Measurements from ENCODE around the gene ANK2. TPM values are rescaled to one million over a fixed set of nuclear protein-coding genes. Genes with fewer than 3 reads are reported as not detected.

Gene ANK2
- polyA plus RNA-seq, 1 experiment = 1.3 TPM

DNA sequence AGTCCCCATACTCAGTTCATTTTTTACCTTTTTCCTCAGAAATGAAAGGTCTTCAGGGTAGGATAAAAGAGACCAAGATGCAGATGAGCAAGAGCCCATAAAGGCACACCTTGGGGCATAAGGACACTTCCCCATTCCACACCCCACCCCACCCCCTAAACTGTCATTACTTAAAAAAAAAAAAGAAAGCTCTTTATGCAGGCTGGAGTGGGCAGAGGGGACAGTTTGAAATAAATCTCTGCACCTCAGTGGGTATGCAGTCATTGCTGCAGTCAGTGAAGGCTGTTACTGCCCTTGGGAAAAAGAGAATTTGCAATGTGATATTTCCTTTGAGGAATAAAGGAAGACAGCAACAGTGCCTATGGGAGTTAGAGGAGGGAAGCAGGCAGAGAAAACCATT, 137.5 kb downstream of the ANK2 start:
- no peak overlapping the region for H3K27ac ChIP-seq (ENCODE audit: low read depth, low read length)
- no peak overlapping the region for H3K4me3 ChIP-seq (ENCODE audit: low read depth, low read length)
- H3K9me3 ChIP-seq (ENCODE audit: control insufficient read depth, insufficient read depth, low read length) = no peaks in the 10 kb centered on the region
- ChIA-PET CTCF (no interaction called here), POLR2A (no interaction called here)
- DNase-seq (ENCODE audit: low read depth, low spot score) = no peak
- H3K27me3 ChIP-seq (ENCODE audit: control insufficient read depth, insufficient read depth, low read length) = no peaks in the 10 kb centered on the region
- TF ChIP-seq, protein P1, sequence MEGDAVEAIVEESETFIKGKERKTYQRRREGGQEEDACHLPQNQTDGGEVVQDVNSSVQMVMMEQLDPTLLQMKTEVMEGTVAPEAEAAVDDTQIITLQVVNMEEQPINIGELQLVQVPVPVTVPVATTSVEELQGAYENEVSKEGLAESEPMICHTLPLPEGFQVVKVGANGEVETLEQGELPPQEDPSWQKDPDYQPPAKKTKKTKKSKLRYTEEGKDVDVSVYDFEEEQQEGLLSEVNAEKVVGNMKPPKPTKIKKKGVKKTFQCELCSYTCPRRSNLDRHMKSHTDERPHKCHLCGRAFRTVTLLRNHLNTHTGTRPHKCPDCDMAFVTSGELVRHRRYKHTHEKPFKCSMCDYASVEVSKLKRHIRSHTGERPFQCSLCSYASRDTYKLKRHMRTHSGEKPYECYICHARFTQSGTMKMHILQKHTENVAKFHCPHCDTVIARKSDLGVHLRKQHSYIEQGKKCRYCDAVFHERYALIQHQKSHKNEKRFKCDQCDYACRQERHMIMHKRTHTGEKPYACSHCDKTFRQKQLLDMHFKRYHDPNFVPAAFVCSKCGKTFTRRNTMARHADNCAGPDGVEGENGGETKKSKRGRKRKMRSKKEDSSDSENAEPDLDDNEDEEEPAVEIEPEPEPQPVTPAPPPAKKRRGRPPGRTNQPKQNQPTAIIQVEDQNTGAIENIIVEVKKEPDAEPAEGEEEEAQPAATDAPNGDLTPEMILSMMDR (IDR thresholded peaks at IDR 0.05; ENCODE audit: low read depth, low read length) = no peak

DNA sequence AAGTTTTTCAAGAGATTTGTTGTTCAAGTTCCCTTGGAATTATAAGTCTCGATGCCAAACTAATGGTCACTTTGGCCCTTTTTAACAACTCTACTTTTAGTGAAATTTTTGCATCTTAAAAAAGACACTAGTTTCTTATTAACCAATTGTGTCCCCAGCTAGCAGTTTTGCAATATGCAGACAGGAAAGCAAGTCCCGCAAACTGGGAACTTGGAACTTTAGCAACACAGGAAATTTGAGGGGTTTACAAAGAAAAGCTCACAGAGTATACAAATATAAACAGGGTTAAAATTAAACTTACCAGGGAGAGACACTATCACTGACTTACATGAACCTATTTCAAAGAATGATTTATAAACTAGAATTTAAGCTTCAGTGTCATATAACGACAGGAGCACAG, 137.9 kb downstream of the ANK2 start:
- Histone ChIP-seq H3K27ac (ENCODE audit: low read depth, low read length) (no peak overlapping the region), H3K4me3 (ENCODE audit: low read depth, low read length) (no peak overlapping the region), H3K27me3 (ENCODE audit: control insufficient read depth, insufficient read depth, low read length) (no peaks in the 10 kb centered on the region), H3K9me3 (ENCODE audit: control insufficient read depth, insufficient read depth, low read length) (no peaks in the 10 kb centered on the region)
- no peak for DNase-seq (ENCODE audit: low read depth, low spot score)
- ChIA-PET CTCF (no interaction called here), POLR2A (no interaction called here)
- TF ChIP-seq, protein P1 (IDR thresholded peaks at IDR 0.05; ENCODE audit: low read depth, low read length) = no peak

DNA sequence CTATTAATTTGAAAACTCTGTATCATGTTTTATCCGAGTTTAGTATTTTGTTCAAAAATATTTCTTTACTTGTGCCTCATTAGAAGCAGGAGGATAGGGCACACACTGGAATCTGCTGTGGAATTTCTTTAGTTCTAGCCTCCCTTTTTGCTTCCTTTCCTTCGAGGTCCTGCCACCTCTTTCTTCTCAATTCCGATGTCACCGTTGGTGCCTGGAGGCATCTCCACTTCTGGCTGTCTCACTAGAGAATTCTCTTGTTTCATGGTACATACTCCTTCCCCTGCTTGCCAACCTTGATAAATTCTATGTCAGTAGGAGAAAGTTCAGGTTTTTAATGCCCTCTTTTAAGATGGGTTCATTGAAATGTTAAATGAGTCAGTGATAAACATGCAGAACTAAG, 140.1 kb downstream of the ANK2 start:
- TF ChIP-seq, protein P1 (IDR thresholded peaks at IDR 0.05; ENCODE audit: low read depth, low read length) = no peak
- H3K4me3 ChIP-seq (ENCODE audit: low read depth, low read length) = no peak overlapping the region
- CTCF ChIA-PET = no interaction called here
- no peaks in the 10 kb centered on the region for H3K27me3 ChIP-seq (ENCODE audit: control insufficient read depth, insufficient read depth, low read length)
- H3K9me3 ChIP-seq (ENCODE audit: control insufficient read depth, insufficient read depth, low read length) = no peaks in the 10 kb centered on the region
- H3K27ac ChIP-seq (ENCODE audit: low read depth, low read length) = no peak overlapping the region
- POLR2A ChIA-PET = no interaction called here
- no peak for DNase-seq (ENCODE audit: low read depth, low spot score)

DNA sequence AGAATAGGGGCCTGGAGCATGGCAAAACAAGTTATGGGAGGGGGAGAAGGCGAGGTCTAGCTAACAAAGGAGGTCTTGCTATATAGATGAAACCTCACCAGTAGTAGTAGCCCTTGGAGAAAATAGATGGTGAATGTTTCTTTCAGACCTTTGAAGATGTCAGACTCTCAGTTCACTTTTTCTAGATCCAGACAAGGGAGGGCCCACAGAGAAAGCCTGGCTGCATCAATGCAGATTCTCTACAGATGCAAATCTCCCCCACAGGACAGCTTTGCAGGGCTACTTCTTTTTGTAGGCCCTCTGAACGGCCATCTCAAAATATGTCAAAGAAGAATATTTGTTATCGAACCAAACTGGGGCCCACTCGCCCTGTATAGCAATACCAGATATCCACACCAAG, 159.7 kb downstream of the ANK2 start:
- no peaks in the 10 kb centered on the region for H3K9me3 ChIP-seq (ENCODE audit: control insufficient read depth, insufficient read depth, low read length)
- H3K27me3 ChIP-seq (ENCODE audit: control insufficient read depth, insufficient read depth, low read length) = no peaks in the 10 kb centered on the region
- no peak overlapping the region for H3K27ac ChIP-seq (ENCODE audit: low read depth, low read length)
- no peak for DNase-seq (ENCODE audit: low read depth, low spot score)
- TF ChIP-seq, protein P1 (IDR thresholded peaks at IDR 0.05; ENCODE audit: low read depth, low read length) = no peak
- H3K4me3 ChIP-seq (ENCODE audit: low read depth, low read length) = no peak overlapping the region
- CTCF ChIA-PET = no interaction called here
- POLR2A ChIA-PET = no interaction called here

DNA sequence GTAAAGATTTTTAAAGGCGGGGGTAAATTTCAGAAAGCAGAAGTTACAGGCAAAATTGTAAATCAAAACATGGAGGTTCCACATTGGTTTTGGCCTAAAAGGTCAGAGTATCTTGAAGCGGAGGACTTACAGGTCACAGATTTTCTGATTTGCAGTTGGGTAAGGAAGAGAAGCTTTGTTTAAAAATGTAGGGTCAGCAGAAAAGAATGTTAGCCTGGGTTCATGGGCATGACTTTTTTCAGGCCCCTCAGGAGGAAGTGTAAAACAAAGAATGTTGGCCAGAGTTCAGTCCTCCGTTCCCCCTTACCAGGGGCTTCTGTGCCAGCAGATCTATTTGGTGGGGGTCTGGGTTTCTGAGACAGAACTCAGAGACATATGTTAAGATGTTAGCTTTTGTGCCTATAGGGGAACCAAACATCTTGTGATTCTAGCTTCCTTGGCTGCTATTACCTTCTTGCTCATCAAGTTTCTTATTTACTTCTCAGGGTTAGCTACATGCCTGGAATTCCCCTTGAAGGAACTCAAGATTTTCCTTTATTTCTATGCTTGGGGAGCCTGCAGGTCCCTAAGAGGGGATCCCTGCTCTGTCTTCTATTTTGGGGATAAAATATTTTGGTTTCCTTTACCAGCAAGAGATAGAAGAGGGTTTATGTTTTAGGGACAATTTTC, 160.3 kb downstream of the ANK2 start:
- no peak overlapping the region for H3K4me3 ChIP-seq (ENCODE audit: low read depth, low read length)
- no peak for DNase-seq (ENCODE audit: low read depth, low spot score)
- TF ChIP-seq, protein P1 (IDR thresholded peaks at IDR 0.05; ENCODE audit: low read depth, low read length) = no peak
- CTCF ChIA-PET = no interaction called here
- POLR2A ChIA-PET = no interaction called here
- H3K9me3 ChIP-seq (ENCODE audit: control insufficient read depth, insufficient read depth, low read length) = no peaks in the 10 kb centered on the region
- no peaks in the 10 kb centered on the region for H3K27me3 ChIP-seq (ENCODE audit: control insufficient read depth, insufficient read depth, low read length)
- no peak overlapping the region for H3K27ac ChIP-seq (ENCODE audit: low read depth, low read length)

All from AG04450 (cell line).